Sciatic nerve (tissue), 2 donors: Measurements from ENCODE around the gene ASGR1. TPM values are rescaled to one million over a fixed set of nuclear protein-coding genes. Genes with fewer than 3 reads are reported as not detected.
A peak's percentile ranks its signal among the peaks of the same experiment; 100 is the strongest.

Experiments
- ATAC-seq: fragments of 200-7000 bp; cut with Tn5 transposase; one replicate; pipeline ENCODE4 v1.9.1; 2020; ENCODE audit warnings: mild to moderate bottlenecking, moderate library complexity
- DNase-seq: peaks from one replicate; pipeline ENCODE4 v3.0.0-alpha.2; 2020; ENCODE audit warnings: low spot score
- intact Hi-C: fragments of 100-400 bp; cut with DNase I; formaldehyde crosslinking; loops from one replicate; pipeline ENCODE4 v1.14.2; 2022
- total RNA-seq: library from RNA; stranded (reverse); fragmentation: NEBNext Ultra II Directional; extraction: Animal tissue kit (Norgen Biotek cat#: 25700); gene quantifications from one replicate; pipeline ENCODE4 v1.2.1, GENCODE V29; 2021
- donor health status: DM: no; HTN: no; CAD: no.
- donor health status: DM: no; HTN: no; CAD: no.

ASGR1 gene, protein sequence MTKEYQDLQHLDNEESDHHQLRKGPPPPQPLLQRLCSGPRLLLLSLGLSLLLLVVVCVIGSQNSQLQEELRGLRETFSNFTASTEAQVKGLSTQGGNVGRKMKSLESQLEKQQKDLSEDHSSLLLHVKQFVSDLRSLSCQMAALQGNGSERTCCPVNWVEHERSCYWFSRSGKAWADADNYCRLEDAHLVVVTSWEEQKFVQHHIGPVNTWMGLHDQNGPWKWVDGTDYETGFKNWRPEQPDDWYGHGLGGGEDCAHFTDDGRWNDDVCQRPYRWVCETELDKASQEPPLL
- 2.3 TPM for total RNA-seq

DNA sequence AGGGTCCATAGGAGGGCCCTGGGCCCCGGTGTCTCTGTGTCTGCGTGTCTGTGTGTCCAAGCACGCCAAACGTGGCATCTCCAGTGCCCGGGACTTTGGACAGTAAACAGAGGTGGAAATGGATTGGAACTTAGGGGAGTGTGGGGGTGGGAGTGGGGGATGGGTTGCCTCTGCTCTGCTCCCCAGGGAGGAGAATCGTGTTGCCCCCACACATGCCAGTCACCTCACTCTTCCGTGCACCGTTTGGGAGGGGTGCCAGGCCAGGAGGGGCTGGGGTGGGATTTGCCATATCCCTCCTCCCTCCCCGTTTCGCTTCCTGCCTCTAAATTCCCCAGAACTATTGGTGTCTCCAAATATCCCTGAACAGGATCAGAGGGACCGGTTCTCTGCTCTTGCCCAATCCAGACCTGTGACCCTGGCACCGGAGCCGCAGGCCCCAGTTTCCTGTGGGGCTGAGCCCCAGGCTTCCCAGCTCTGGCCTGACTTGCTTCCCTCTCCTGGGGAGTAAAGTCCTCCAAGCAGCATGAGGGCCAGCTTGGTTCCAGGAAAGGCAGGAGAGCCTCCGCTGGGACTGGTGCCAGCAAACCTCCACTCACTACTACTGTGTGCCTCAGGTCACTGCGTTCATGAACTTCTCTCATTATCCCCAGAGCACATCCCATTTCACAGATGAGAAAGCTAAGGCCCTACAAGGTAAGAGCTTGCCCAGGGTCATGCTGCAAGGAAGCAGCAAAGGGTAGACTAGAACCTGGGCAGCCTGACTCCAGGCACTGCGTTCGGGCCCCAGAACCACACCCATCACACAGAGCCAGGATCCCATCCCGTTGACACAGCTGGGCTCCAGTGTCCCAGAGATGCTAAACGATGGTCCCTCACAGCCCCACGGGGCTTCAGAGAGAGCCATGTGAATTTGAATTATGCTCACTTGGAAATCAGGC is at the start of gene ASGR1:
TSS of gene ASGR1 (minus strand) at position 54 of the 938 bp plus-strand sequence. CDS start 807 bp downstream, outside the sequence.
- peak; percentile 42 for DNase-seq
- ATAC-seq: no peak
- intact Hi-C loops: no loop called here

DNA sequence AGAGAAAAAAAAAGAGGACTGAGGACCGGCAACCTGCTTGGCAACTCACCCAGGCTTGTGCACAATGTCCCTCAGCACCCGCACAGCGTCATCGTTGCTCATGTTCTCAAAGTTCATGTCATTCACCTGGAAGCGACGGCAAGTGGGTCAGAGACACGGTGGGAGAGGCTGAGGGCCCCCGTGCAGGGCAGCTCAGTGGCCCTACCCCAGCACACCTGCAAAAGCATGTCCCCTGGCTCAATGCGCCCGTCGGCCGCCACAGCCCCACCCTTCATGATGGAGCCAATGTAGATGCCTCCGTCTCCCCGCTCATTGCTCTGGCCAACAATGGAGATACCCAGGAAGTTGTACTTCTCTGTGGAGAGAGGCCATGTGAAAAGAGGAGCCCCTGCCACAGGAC is 49.8 kb upstream of the ASGR1 start:
- no peak for ATAC-seq
- no peak for DNase-seq
- intact Hi-C loops: no loop called here

DNA sequence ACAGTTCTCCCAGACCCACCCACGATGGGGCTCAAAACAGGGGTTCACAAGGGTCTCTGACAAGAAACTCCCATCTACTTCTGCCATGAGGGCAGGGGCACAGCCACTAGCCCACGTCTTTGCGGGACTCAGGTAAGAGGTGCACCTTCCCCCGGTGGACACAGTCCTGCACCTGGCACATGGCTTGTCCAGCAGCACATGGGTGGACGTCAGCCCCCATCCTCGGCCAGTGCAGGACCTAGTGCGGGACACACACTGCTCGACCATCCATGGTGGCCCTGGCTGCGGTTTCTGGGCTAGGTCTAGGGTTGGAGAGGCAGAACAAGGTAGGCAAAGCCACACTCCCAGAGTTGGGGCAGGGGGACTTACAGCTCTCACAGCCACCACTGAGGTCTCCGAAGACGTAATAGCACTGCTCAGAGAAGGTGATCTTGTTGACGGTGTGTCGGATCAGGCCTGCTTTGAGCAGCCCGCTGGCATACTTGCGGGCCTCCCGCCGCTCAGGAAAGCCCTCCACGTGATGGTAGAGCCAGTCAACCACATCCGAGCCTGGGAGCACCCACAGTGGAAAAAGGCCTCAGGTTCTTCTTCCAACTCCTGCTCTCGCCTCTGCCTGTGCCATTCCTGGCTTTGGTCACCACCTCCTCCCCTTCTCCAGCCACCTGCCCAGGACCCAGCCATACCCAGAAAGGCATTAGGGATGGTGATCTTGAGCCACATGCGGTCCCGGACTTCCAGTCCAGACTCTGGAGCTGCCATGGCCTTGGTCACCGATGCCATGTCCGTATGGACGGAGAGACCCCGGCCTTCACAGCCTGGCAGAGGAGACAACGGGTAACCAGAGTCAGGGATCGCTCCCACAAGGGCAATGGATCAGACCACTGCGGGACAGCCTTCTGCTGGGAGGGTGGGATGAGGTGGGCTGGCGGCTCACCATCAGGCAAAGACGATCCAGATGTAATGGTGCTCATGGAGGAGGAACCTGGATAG is 47.8 kb upstream of the ASGR1 start:
- intact Hi-C loops: no loop called here
- DNase-seq (no peak), ATAC-seq (no peak)

DNA sequence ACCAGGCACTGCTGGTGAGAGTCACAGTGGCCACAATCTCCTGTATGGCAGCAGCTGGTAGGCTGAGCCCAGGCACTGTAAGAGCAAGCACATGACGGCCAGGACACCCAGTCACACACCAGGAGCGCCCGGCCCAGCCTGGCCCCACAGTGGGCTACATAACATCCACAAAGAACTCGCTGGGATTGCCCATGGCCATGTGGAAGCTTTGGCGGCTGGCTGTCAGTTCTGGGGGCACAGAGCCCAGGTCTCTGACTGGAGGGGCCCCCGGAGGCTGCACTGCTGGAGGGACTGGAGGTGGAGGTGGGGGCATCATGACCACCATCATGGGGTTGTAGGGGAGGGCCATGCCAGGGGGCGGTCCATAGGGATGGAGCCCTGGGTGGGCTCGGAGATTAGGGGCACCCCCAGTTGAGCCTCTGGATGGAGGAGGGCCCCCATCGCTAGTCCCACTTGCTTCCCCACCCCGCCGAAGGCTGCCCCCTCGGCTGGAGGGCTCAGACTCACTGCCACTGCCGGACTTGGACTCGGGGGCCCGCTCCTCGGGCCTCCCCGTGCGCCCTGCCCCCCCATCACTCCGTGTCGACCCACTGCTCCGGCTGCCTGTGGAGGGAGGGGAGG is 46.7 kb upstream of the ASGR1 start:
- ATAC-seq (no peak), DNase-seq (no peak)
- intact Hi-C loops: no loop called here

DNA sequence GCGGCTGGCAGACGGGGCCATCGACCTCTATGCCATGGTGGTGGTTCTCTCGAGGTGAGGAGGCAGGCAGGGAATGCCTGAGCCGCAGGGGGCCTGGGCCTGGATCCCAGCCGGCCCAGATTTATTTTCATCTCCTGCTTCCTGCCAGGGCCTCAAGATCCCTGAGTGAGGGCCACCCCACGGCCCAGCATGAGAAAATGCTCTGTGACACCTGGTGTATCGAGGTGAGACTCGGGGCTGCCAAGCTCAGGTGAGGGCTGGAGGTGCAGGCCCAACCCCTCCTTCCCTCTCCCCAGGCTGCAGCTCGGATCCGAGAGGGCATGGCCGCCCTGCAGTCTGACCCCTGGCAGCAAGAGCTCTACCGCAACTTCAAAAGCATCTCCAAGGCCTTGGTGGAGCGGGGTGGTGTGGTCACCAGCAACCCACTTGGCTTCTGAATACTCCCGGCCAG is 45.5 kb upstream of the ASGR1 start:
- ATAC-seq (no peak), DNase-seq (no peak)
- intact Hi-C loops: no loop called here

DNA sequence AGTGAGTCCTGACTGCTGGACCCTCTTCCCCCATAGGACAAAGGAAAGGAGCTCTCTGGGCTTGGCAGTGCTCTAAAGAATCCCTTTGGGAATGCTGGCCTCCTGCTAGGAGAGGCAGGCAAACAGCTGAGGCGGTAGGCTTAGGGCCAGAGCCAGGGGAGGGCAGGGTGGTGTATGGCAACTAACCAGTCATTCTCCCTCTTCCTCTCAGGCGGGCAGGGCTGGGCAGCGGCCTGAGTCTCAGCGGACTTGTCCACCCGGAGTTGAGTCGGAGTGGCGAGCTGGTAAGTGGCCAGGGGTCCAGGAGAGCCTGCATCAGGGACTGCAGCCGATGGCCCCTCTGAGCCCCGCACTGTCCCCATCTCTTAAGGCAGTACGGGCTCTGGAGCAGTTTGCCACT is 44.9 kb upstream of the ASGR1 start:
- DNase-seq: no peak
- intact Hi-C loops: no loop called here
- no peak for ATAC-seq

DNA sequence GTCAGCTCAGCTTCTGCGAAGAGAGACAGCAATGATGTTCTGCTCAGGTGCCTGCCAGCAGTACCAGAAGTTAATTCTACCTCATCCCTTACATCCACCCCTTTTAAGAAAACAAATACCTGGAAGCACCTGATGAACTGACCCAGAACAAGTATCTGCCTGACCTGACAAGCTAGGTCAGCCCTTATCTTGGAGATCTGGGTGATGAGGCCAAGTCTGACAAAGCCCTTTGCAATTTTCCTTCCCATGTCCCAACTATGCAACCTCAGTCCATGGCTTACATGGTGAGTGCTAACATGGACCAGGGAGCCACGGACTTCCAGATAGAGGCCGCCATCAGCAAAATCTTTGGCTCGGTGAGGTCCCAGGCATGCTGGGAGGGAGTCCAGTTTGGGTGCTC is 44.2 kb upstream of the ASGR1 start:
- intact Hi-C loops: no loop called here
- ATAC-seq: no peak
- no peak for DNase-seq

DNA sequence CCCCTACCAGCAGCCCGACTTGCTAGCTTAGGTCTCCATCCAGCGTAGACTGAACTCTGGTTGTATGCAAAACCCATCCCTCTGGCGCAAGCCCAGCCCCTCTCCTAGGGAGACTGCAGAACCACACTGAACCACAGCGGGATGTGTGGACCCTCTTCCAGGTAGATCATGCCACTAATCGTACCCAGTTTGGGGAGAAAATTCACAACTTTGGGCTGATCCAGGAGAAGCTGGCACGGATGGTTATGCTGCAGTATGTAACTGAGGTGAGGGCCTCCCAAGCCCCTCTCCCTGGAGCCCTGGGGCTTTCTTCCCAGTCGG is 43.8 kb upstream of the ASGR1 start:
- intact Hi-C loops: no loop called here
- DNase-seq (no peak), ATAC-seq (no peak)

DNA sequence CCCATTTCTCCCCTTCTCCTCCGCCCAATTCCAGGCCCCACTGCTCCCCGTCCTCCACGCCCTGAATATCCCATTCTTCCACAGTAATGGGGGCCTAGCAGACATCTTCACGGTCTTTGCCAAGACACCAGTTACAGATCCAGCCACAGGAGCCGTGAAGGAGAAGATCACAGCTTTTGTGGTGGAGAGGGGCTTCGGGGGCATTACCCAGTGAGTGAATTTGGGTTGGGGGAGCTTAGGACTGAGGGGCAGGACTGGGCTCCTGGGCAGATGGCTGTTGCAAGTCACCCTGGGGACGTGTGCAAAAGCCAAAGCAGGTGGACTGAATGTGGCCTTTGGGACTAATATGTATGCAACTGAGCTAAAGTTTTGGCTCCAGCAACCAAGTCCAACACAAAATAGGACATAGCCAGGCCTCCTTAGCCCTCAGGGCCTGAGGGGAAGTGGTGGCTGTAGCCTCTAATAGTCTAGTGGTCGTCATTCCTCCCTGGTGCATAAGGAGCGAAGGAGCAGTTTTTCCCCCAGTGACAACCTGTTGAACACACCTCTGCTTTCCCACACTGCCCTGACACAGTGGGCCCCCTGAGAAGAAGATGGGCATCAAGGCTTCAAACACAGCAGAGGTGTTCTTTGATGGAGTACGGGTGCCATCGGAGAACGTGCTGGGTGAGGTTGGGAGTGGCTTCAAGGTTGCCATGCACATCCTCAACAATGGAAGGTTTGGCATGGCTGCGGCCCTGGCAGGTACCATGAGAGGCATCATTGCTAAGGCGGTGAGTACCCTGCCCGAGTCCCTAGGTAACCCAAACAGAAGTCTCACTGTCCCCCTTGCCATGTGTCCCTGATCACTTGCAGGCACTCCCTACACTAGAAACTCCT is 43.2 kb upstream of the ASGR1 start:
- no peak for DNase-seq
- intact Hi-C loops: no loop called here
- ATAC-seq: no peak

DNA sequence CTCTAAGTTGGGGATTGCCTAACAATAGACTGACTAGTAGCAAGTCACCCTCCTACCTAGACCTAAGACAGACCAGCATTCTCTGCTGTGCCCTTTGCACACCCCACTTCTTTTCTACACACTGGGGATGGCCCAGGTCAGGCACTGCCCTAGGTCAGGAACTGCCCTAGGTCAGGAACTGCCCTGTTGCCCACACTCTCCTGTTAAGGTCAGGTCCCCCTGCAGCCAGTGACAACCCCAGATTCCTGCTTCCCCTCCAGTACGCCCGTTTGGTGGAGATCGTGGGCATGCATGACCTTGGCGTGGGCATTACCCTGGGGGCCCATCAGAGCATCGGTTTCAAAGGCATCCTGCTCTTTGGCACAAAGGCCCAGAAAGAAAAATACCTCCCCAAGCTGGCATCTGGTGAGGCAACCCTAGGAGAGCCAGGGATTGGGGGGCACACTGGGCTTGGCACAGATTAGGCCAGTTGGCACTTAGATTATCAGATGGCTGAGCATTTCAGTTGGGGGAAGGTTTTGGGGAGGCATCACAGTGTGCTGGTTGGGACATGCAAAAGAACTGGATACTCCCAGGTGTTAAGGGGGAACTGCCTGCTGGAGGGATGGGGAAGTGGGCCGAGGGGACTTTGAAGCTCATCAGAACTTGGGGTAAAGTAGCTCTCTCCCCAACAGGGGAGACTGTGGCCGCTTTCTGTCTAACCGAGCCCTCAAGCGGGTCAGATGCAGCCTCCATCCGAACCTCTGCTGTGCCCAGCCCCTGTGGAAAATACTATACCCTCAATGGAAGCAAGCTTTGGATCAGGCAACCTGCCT is 42.3 kb upstream of the ASGR1 start:
- no peak for ATAC-seq
- intact Hi-C loops: no loop called here
- no peak for DNase-seq

DNA sequence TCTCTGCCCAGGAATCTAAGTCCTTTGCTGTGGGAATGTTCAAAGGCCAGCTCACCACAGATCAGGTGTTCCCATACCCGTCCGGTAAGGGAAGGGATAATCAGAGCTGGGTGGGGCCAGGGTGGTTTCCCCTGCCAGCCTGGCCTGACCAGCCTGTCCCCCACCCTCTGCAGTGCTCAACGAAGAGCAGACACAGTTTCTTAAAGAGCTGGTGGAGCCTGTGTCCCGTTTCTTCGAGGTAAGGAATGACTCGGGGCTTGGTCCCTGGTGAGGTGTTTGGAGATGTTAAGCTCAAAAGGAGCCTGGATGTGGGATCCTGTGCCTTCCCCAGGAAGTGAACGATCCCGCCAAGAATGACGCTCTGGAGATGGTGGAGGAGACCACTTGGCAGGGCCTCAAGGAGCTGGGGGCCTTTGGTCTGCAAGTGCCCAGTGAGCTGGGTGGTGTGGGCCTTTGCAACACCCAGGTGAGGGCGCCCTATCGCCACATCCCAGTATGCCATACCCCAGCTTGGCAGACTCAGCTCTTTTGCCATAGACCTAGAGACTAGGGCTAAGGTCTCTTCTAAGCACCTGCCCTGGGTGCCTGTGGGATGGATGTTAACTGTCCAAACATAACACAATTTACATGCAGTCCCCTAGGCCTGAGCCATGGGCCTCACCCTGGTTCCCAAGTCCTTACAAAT is 41.6 kb upstream of the ASGR1 start:
- intact Hi-C loops: no loop called here
- peak; percentile 6 for ATAC-seq
- no peak for DNase-seq

DNA sequence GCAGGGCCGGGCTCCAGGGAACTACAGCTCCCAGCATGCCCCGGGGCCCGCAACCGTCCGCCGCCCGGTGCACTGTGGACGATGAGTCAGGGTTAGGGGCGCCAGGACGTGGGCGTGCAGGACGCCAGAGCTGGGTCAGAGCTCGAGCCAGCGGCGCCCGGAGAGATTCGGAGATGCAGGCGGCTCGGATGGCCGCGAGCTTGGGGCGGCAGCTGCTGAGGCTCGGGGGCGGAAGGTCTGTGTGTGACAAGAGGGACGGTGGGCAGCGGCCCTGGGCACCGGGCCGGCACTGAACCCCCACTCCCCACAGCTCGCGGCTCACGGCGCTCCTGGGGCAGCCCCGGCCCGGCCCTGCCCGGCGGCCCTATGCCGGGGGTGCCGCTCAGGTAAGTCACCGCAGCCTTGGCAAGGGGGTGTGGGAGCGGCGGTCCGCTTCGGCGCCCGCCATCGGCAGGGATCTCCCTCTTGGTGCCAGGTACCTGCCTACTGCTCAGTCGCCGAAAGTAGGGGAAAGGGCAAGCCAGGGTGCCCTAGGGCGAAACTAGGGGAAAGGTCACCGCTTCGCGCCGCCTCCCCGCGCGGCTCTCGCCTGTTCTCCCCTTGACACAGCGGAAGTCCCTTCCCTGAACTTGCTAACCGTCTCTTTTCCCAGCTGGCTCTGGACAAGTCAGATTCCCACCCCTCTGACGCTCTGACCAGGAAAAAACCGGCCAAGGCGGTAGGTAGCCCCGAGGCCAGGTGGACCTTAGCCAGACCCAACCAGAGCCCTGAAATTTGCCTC is 40.8 kb upstream of the ASGR1 start, which contains the start of the genes ACADVL and DLG4:
TSS of gene ACADVL (plus strand) at position 127 of the 781 bp plus-strand sequence. CDS start at position 174, 47 bp downstream.
TSS of gene DLG4 (minus strand) at position 25 of the 781 bp plus-strand sequence.
- ATAC-seq (peak; percentile 85), DNase-seq (peak; percentile 95)
- intact Hi-C loops: no loop called here

DNA sequence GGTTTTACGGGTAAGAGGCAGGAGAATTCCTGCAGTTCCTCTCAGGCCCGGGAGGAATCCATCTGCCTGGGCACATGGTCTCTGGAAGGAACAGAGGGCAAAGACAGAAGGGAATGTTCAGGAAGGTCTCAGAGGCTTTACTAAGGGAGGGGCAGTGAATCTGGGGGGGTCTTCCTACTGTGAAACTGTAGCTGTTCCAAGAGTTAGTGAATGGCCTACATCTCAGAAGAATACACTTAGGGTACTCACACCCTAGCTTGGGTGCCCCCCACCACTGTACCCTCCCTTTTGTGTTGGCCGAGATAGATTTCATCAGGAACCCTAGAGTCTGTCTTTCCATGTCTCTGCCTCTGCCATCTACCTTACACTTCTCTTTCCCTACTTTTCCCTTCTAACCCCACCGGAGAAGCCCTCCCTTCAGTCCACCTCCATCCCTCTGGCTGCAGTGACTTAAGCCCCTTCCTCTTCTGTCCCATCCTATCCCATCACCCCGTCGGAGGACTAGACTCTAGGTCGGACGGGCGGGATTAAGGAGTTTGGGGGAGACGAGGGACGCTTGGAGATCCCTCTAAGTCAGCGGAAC is 40.1 kb upstream of the ASGR1 start:
- ATAC-seq (no peak), DNase-seq (no peak)
- intact Hi-C loops: no loop called here

DNA sequence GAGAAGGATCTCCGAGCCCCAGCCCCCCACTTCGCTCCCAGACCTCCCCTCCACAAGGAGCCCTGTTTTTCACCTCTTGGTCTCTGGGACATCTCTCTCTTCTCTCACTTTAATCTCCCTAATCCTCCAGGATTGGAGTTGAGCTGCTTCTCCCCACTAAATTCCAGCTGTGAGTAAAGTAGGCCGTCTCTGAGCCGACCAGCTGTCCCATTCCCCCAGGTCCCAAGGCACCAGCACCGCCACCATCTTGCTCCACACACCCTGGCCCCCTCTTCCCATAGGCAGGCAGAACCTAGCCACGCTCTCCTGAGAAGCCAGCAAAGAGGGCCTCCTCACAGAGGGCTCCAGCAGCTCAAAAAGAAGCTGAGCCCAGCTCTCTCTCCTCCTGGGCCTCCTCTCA is 39.6 kb upstream of the ASGR1 start:
- intact Hi-C loops: no loop called here

DNA sequence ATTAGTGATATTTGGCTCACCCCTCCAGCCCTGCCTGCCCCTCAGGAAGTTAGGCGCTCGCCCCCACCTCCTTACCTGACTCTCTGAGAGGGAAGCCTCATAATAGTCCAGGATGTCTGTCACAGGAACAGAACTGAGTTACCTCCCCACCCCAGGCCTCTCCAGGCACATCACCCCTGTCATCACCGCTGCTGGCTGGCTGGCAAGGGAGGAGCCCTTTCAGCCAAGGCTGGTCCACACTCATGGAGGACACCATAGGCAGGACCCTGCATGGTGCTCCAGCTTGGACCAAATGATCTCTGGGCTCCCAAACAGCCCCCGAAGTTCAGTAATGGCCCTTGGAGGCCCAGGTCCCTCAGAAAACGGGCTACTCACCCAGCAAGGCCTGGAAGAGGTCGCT is 39.0 kb upstream of the ASGR1 start:
- no peak for ATAC-seq
- DNase-seq: no peak
- intact Hi-C loops: no loop called here

More for the DNA sequence above, 39.6 kb upstream of the ASGR1 start:
- no peak for DNase-seq
- no peak for ATAC-seq
